ENCODE measurements around the gene CIT. TPM values are rescaled to one million over a fixed set of nuclear protein-coding genes. Genes with fewer than 3 reads are reported as not detected.

The CIT gene
- total and polyA plus RNA-seq, 2 donors (not counting 3 experiments of a cell fraction or from before 2014, with no cell fraction given) = 13.3 to 61.8 TPM

DNA sequence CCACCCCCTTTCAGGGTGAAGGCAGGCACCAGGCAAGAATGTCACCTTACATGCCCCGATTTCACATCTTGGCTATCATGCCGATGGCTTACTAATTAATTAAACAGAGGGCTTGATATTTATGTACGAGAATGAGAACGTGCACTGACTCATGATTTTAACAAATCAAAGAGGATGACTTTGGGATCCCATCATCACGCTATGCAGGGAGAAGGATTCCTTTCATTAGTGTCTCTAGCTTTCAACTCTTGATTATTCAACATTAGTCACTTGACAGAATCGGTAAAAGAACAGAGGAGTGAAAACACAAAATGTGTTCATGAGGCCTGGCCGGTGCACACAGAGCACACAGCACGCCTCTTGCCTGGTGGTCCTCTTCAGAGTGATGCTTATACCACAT lies 128.6 kb downstream of the CIT start:
- H3K79me2 ChIP-seq (ENCODE audit: control insufficient read depth, insufficient read depth, low read length) = no peaks in the 10 kb centered on the region
- intact Hi-C loops (cut with micrococcal nuclease) = no loop called here
- no TSS peak for BruUV-seq (replicated peaks)
- H3K27me3 ChIP-seq (ENCODE audit: control insufficient read depth in 2 of 2, insufficient read depth in 2 of 2, low read length in 2 of 2) = no peaks in the 10 kb centered on the region
- no peak overlapping the region for H3K9ac ChIP-seq (replicated peaks; ENCODE audit: extremely low read depth, insufficient read depth, low read length)
- H3K9me3 ChIP-seq (replicated peaks; ENCODE audit: control insufficient read depth, insufficient read depth, low read length) = no peaks in the 10 kb centered on the region
- no peak overlapping the region for H3K4me3 ChIP-seq (replicated peaks in 1 of 3; ENCODE audit: insufficient read depth in 1 of 3, low read depth in 1 of 3, low read length in 3 of 3)
- no peak overlapping the region for H3K27ac ChIP-seq (ENCODE audit: insufficient read depth, low read depth, low read length)
- dilution Hi-C loops (cut with MboI; ENCODE audit: extremely low pct_ligation_motif_present, low sequenced_read_pairs) = no loop called here
- H4K20me1 ChIP-seq (replicated peaks; ENCODE audit: control insufficient read depth, extremely low read depth, insufficient read depth, low read length) = no peaks in the 10 kb centered on the region
- H3K4me1 ChIP-seq (ENCODE audit: control insufficient read depth, extremely low read depth, insufficient read depth, low read length) = no peaks in the 10 kb centered on the region
- ChIA-PET CTCF (no interaction called here), POLR2A (no interaction called here)
- DNase-seq (ENCODE audit: low read depth, low spot score) (no peak), FAIRE-seq (no peak)
- H3K36me3 ChIP-seq (ENCODE audit: control insufficient read depth in 2 of 2, extremely low read depth in 1 of 2, insufficient read depth in 2 of 2, low read length in 2 of 2) = peaks cover 0 to 9% of the 10 kb centered on the region in 2 experiments
- TF ChIP-seq MYC (IDR thresholded peaks at IDR 0.05; ENCODE audit: low read depth, low read length) = no peak
- TF ChIP-seq, protein P1, sequence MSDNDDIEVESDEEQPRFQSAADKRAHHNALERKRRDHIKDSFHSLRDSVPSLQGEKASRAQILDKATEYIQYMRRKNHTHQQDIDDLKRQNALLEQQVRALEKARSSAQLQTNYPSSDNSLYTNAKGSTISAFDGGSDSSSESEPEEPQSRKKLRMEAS (IDR thresholded peaks at IDR 0.05; ENCODE audit: insufficient read depth, insufficient read length) = no peak
- TF ChIP-seq CTCF (IDR thresholded peaks at IDR 0.05; ENCODE audit: extremely low read depth in 1 of 2, insufficient read depth in 1 of 2, low read depth in 1 of 2, low read length in 2 of 2) = no peak
- TF ChIP-seq POLR2A (IDR thresholded peaks at IDR 0.05; ENCODE audit: low read depth, low read length) = no peak
- TF ChIP-seq GATA2 (IDR thresholded peaks at IDR 0.05; ENCODE audit: insufficient read depth, insufficient read length, low read depth, low read length) = no peak
- no peak for TF ChIP-seq JUN (IDR thresholded peaks at IDR 0.05; ENCODE audit: borderline replicate concordance, insufficient read depth, insufficient read length, low read depth)
- no peak for TF ChIP-seq FOS (IDR thresholded peaks at IDR 0.05; ENCODE audit: borderline replicate concordance, insufficient read depth, low read length)
- TF ChIP-seq POLR2AphosphoS5 (IDR thresholded peaks at IDR 0.05; ENCODE audit: insufficient read depth, low read depth, low read length) = no peak
- TF ChIP-seq EZH2 (IDR thresholded peaks at IDR 0.05; ENCODE audit: borderline replicate concordance, low read depth, low read length, severe bottlenecking) = no peak
- H3K9me1 ChIP-seq (replicated peaks; ENCODE audit: control insufficient read depth, extremely low read depth, insufficient read depth, low read length) = no peaks in the 10 kb centered on the region
- no peak overlapping the region for H2AFZ ChIP-seq (ENCODE audit: low read depth, low read length)
- no peak overlapping the region for H3K4me2 ChIP-seq (ENCODE audit: insufficient read depth, low read length)
